ENCODE measurements around the gene EP400.

DNA sequence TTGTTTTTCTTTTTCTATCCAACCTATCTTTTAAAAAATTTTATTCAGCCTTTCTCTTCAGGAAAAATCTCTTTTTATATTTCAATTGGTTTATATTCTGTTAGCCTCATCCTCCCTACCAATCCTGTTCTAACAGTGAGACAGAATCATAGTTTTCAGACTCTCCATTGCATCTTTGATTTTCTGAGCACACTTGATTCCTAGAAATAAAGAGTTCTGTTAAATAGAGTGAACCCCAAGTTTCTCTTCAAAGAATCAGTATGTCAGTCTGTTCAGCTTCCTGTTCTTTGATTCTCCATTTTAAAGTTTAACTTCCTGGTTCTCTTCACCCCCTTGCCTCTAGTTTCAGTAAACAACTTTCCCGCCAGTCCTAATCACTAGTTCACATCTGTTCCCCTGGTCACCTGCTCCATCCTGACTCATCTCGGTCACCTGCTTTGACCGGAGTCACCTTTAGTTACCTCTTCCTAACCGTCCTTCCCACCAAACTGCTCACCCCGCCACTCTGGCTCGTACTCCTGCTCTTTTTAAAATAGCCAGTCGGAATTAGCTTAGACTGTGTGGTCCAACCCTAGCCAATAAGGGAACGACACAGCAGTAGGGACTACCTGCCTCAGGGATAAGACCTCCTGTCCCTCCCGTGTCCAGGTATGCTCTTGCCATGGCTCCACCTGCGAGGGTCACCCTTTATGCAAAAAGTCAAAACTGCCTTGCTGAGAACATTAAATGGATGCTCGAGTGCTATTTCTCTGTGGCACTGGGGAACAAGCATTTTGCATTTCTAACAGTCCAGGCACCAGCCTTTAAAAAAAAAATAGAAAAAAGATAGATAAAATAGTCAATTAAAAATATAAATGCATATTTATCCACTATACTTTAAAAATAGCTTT is 146.0 kb downstream of the EP400 start:
- TF ChIP-seq CTCF (IDR thresholded peaks at IDR 0.05; ENCODE audit: low read length) (no peak), EZH2 (IDR thresholded peaks at IDR 0.05; ENCODE audit: borderline replicate concordance, low read length) (no peak)
